ENCODE measurements around the gene COL4A3. TPM values are rescaled to one million over a fixed set of nuclear protein-coding genes. Genes with fewer than 3 reads are reported as not detected.

The COL4A3 gene
- 0.15 TPM for total RNA-seq (2013)
- under 1 TPM in 1 of 3 donors, not detected in 2; 0.03 TPM for polyA plus RNA-seq
- polyA minus RNA-seq = not detected in 2 replicates
- 0 to 5.0 (median 0.18) reads per million in 11 experiments for total RNA-seq

- no peak within 1 kb of the TSS for H3K27ac ChIP-seq (ENCODE audit: low read depth in 1 of 2, low read length in 2 of 2)
- H3K4me2 ChIP-seq (replicated peaks; ENCODE audit: extremely low read depth, low read length, poor library complexity, severe bottlenecking) = no peak within 1 kb of the TSS
- peaks cover 0 to 4% of the 10 kb centered on the region in 2 donors for H3K9me3 ChIP-seq (replicated peaks in 1 of 2; ENCODE audit: control insufficient read depth in 1 of 2, insufficient read depth in 1 of 2, low read length in 2 of 2)
- Mint-ChIP-seq H3K27me3 (ENCODE audit: low read depth in 3 of 3) (peaks cover 50 to 67% (median 53%) of the 10 kb centered on the region in 3 donors), H3K9me3 (peaks cover 0 to 6% (median 3%) of the 10 kb centered on the region in 7 donors), H3K27ac (no peak within 1 kb of the TSS), H3K4me1 (no peaks in the 10 kb centered on the region), H3K4me3 (peak within 1 kb of the TSS in 1 of 2 donors; percentile 72), H3K36me3 (no peaks in the 10 kb centered on the region)
- DNase-seq = no peak
- H3K9ac ChIP-seq (ENCODE audit: insufficient read depth, low read length, poor library complexity, severe bottlenecking) = no peak within 1 kb of the TSS
- no peak within 1 kb of the TSS for H3K4me3 ChIP-seq (replicated peaks in 1 of 3; ENCODE audit: low read depth in 2 of 3, low read length in 3 of 3)
- 1% methylated on average over 65 of the region's 77 CpGs for WGBS (ENCODE audit: insufficient coverage)
- no peak for TF ChIP-seq CTCF (IDR thresholded peaks at IDR 0.05)
- H3K79me2 ChIP-seq (ENCODE audit: insufficient read depth, low read length) = no peaks in the 10 kb centered on the region
- intact Hi-C loops (cut with micrococcal nuclease) = no loop called here
- peaks cover 51 to 60% of the 10 kb centered on the region in 2 donors for H3K27me3 ChIP-seq (ENCODE audit: control insufficient read depth in 2 of 2, insufficient read depth in 2 of 2, low read length in 2 of 2)
- no peaks in the 10 kb centered on the region for H3K4me1 ChIP-seq (ENCODE audit: control insufficient read depth in 1 of 2, insufficient read depth in 2 of 2, low read length in 2 of 2)
- H3K36me3 ChIP-seq (replicated peaks in 1 of 2; ENCODE audit: control insufficient read depth in 1 of 2, insufficient read depth in 2 of 2, low read length in 2 of 2) = no peaks in the 10 kb centered on the region
- no peaks in the 10 kb centered on the region for H4K20me1 ChIP-seq (ENCODE audit: insufficient read depth, low read length)
- H2AFZ ChIP-seq (ENCODE audit: insufficient read depth, low read depth, low read length, poor library complexity, severe bottlenecking) = no peak within 1 kb of the TSS
Measured at GRCh38 chr2:227163998-227164762, at the start of gene COL4A3, which contains the start of gene COL4A4. COL4A3 (plus strand) TSS chr2:227164624; CDS start chr2:227164727, 103 bp downstream. COL4A4 (minus strand) TSS chr2:227164205; CDS start chr2:227147483, 16,722 bp downstream.

- Mint-ChIP-seq H3K4me1 (peaks cover 5% of the 10 kb centered on the region), H3K4me3 (no peak overlapping the region), H3K36me3 (no peaks in the 10 kb centered on the region), H3K27ac (no peak overlapping the region), H3K9me3 (no peaks in the 10 kb centered on the region), H3K27me3 (ENCODE audit: low read depth in 3 of 3) (peaks cover under 1 to 6% (median 6%) of the 10 kb centered on the region in 3 donors)
- Histone ChIP-seq H3K9me3 (replicated peaks in 1 of 2; ENCODE audit: control insufficient read depth in 1 of 2, insufficient read depth in 1 of 2, low read length in 2 of 2) (no peaks in the 10 kb centered on the region), H3K79me2 (ENCODE audit: insufficient read depth, low read length) (no peaks in the 10 kb centered on the region), H3K4me3 (replicated peaks in 1 of 3; ENCODE audit: low read depth in 2 of 3, low read length in 3 of 3) (no peak overlapping the region), H3K36me3 (replicated peaks in 1 of 2; ENCODE audit: control insufficient read depth in 1 of 2, insufficient read depth in 2 of 2, low read length in 2 of 2) (no peaks in the 10 kb centered on the region), H3K4me2 (replicated peaks; ENCODE audit: extremely low read depth, low read length, poor library complexity, severe bottlenecking) (no peak overlapping the region), H3K9ac (ENCODE audit: insufficient read depth, low read length, poor library complexity, severe bottlenecking) (no peak overlapping the region), H3K4me1 (ENCODE audit: control insufficient read depth in 1 of 2, insufficient read depth in 2 of 2, low read length in 2 of 2) (no peaks in the 10 kb centered on the region), H2AFZ (ENCODE audit: insufficient read depth, low read depth, low read length, poor library complexity, severe bottlenecking) (no peak overlapping the region), H4K20me1 (ENCODE audit: insufficient read depth, low read length) (no peaks in the 10 kb centered on the region), H3K27me3 (ENCODE audit: control insufficient read depth in 2 of 2, insufficient read depth in 2 of 2, low read length in 2 of 2) (no peaks in the 10 kb centered on the region), H3K27ac (ENCODE audit: low read depth in 1 of 2, low read length in 2 of 2) (no peak overlapping the region)
- 100% methylated on average over 3 of the region's 5 CpGs for WGBS (ENCODE audit: insufficient coverage)
- intact Hi-C loops (cut with micrococcal nuclease) = no loop called here
- TF ChIP-seq CTCF (IDR thresholded peaks at IDR 0.05) = no peak
- DNase-seq = no peak
Measured at GRCh38 chr2:227115761-227116160, 48.7 kb upstream of the COL4A3 start.
